Dermis blood vessel endothelial cell (primary cell): Measurements from ENCODE around the gene MXRA5. TPM values are rescaled to one million over a fixed set of nuclear protein-coding genes. Genes with fewer than 3 reads are reported as not detected.
"Not testable (repeated sequence)": the region's sequence is repeated elsewhere in the genome, so short reads cannot be mapped to it uniquely, and the experiment has no call there.

Experiments used
- DNase-seq: peaks from one replicate; pipeline ENCODE4 v3.0.0; 2010
- total RNA-seq: library from RNA; depleted of rRNA; stranded (reverse); fragments of >200 nt; gene quantifications from 2 replicates; pipeline ENCODE4 v1.2.3, GENCODE V29; 2014

The MXRA5 gene
- total RNA-seq: under 0.01 TPM in 2 replicates

GRCh38 chrX:3346501-3347259 lies at the start of gene MXRA5:
Gene MXRA5, minus strand, starts transcription at chrX:3346652. Its CDS starts 2,819 bp downstream, at chrX:3343833.
- no peak for DNase-seq

- no peak for DNase-seq
Observed at GRCh38 chrX:3393581-3394111, 47.2 kb upstream of the MXRA5 start.

- DNase-seq: no peak
Observed at GRCh38 chrX:3393178-3393577, 46.7 kb upstream of the MXRA5 start.

- DNase-seq: no peak
Observed at GRCh38 chrX:3388457-3388856, 42.0 kb upstream of the MXRA5 start.

- DNase-seq: no peak
Observed at GRCh38 chrX:3384327-3384726, 37.9 kb upstream of the MXRA5 start.

- DNase-seq: no peak
Observed at GRCh38 chrX:3380603-3381002, 34.2 kb upstream of the MXRA5 start.

GRCh38 chrX:3379111-3379510 lies 32.7 kb upstream of the MXRA5 start:
- DNase-seq: no peak

GRCh38 chrX:3378156-3378555 lies 31.7 kb upstream of the MXRA5 start:
- no peak for DNase-seq

GRCh38 chrX:3377560-3377959 lies 31.1 kb upstream of the MXRA5 start:
- DNase-seq: no peak

GRCh38 chrX:3375878-3376508 lies 29.5 kb upstream of the MXRA5 start:
- DNase-seq: not testable (repeated sequence)

GRCh38 chrX:3374108-3374800 lies 27.8 kb upstream of the MXRA5 start:
- no peak for DNase-seq

GRCh38 chrX:3371163-3371562 lies 24.7 kb upstream of the MXRA5 start:
- no peak for DNase-seq

GRCh38 chrX:3370656-3371055 lies 24.2 kb upstream of the MXRA5 start:
- no peak for DNase-seq

- DNase-seq: no peak
Observed at GRCh38 chrX:3362956-3363355, 16.5 kb upstream of the MXRA5 start.

GRCh38 chrX:3360881-3361280 lies 14.4 kb upstream of the MXRA5 start:
- DNase-seq: no peak

GRCh38 chrX:3352741-3353140 lies 6.3 kb upstream of the MXRA5 start:
- DNase-seq: not testable (repeated sequence)

GRCh38 chrX:3351276-3351675 lies 4.8 kb upstream of the MXRA5 start:
- no peak for DNase-seq

GRCh38 chrX:3348191-3348590 lies 1.7 kb upstream of the MXRA5 start:
- DNase-seq: no peak

GRCh38 chrX:3345281-3346191 lies 916 bp downstream of the MXRA5 start:
- DNase-seq: no peak

- not testable (repeated sequence) for DNase-seq
Observed at GRCh38 chrX:3343569-3343968, 2.9 kb downstream of the MXRA5 start.

GRCh38 chrX:3340016-3340415 lies 6.4 kb downstream of the MXRA5 start:
- DNase-seq: no peak

GRCh38 chrX:3326681-3327080 lies 19.8 kb downstream of the MXRA5 start:
- no peak for DNase-seq
